GM18507 (cell line): Measurements from ENCODE around the gene LSM6.

Experiments used
- DNase-seq: peaks from one replicate; pipeline ENCODE4 v3.0.0; 2011; ENCODE audit warnings: low read depth; ENCODE audit not compliant: insufficient read length; ENCODE audit errors: extremely low spot score
- FAIRE-seq: peaks from 2 replicates; lab custom pipeline; 2011; peaks lifted over from hg19 to GRCh38; lab: Jason Lieb, UNC

LSM6 gene

GRCh38 chr4:146182443-146182842, 6.9 kb downstream of the LSM6 start:
- no peak for FAIRE-seq
- no peak for DNase-seq

- FAIRE-seq (no peak), DNase-seq (no peak)
These were observed 7.7 kb downstream of the LSM6 start for GRCh38 chr4:146183209-146183608.

GRCh38 chr4:146186041-146186440, 10.5 kb downstream of the LSM6 start:
- FAIRE-seq (no peak), DNase-seq (no peak)

- FAIRE-seq, result no peak
- DNase-seq, result no peak
These were observed 11.1 kb downstream of the LSM6 start for GRCh38 chr4:146186596-146186995.

- FAIRE-seq (no peak), DNase-seq (no peak)
These were observed 14.9 kb downstream of the LSM6 start for GRCh38 chr4:146190456-146190855.

GRCh38 chr4:146191766-146192458, 16.4 kb downstream of the LSM6 start:
- FAIRE-seq (no peak), DNase-seq (no peak)

GRCh38 chr4:146193628-146194027, 18.1 kb downstream of the LSM6 start:
- DNase-seq (no peak), FAIRE-seq (no peak)

GRCh38 chr4:146194212-146194611, 18.7 kb downstream of the LSM6 start:
- FAIRE-seq (no peak), DNase-seq (no peak)

GRCh38 chr4:146202665-146203064, 27.1 kb downstream of the LSM6 start:
- no peak for DNase-seq
- no peak for FAIRE-seq

GRCh38 chr4:146207410-146207809, 31.9 kb downstream of the LSM6 start:
- FAIRE-seq (no peak), DNase-seq (no peak)

GRCh38 chr4:146210890-146211289, 35.4 kb downstream of the LSM6 start:
- FAIRE-seq (no peak), DNase-seq (no peak)

- FAIRE-seq (no peak), DNase-seq (no peak)
These were observed 35.9 kb downstream of the LSM6 start for GRCh38 chr4:146211440-146211839.

- FAIRE-seq, result no peak
These were observed 37.3 kb downstream of the LSM6 start for GRCh38 chr4:146212781-146213180.

GRCh38 chr4:146214238-146214637, 38.7 kb downstream of the LSM6 start, which contains the start of gene REELD1:
Gene REELD1, plus strand, starts transcription at chr4:146214538. Its CDS starts 2,415 bp downstream, at chr4:146216953.
- FAIRE-seq (no peak), DNase-seq (no peak)

More at GRCh38 chr4:146212781-146213180, 37.3 kb downstream of the LSM6 start:
- DNase-seq, result no peak

GRCh38 chr4:146222313-146222712, 46.8 kb downstream of the LSM6 start:
- FAIRE-seq (no peak), DNase-seq (no peak)

GRCh38 chr4:146224326-146224966, 48.9 kb downstream of the LSM6 start:
- DNase-seq (no peak), FAIRE-seq (no peak)

- FAIRE-seq (no peak), DNase-seq (no peak)
These were observed 53.9 kb downstream of the LSM6 start for GRCh38 chr4:146229406-146229805.

- DNase-seq, result no peak
These were observed 56.7 kb downstream of the LSM6 start for GRCh38 chr4:146232131-146232722.

GRCh38 chr4:146235654-146236177, 60.2 kb downstream of the LSM6 start:
- DNase-seq (no peak), FAIRE-seq (no peak)

More at GRCh38 chr4:146232131-146232722, 56.7 kb downstream of the LSM6 start:
- FAIRE-seq, result no peak

GRCh38 chr4:146236216-146236615, 60.7 kb downstream of the LSM6 start:
- DNase-seq, result no peak
- no peak for FAIRE-seq
